Common myeloid progenitor, CD34-positive (primary cell): ENCODE measurements around the gene HSD17B7.

ENCODE experiments used
- CTCF ChIA-PET: fragments of 350-600 bp; sonication (Branson Sonifier 250); formaldehyde crosslinking; loops from one replicate; lab custom pipeline; 2021; ENCODE audit warnings: antibody characterized with exemption; lab: Charles Lee
- POLR2A ChIA-PET: fragments of 350-600 bp; sonication (Branson Sonifier 250); formaldehyde crosslinking; loops from one replicate; lab custom pipeline; 2021; ENCODE audit warnings: antibody characterized with exemption; lab: Charles Lee
- DNase-seq, 3 donors: peaks; one replicate each; pipeline versions ENCODE4 v3.0.0 to v3.0.0-alpha.2; 2013
- H3K27ac ChIP-seq, 2 experiments: 1 replicate in 1 of 2; 2 replicates in 1 of 2; pipeline ENCODE4 v1.7.0; 2013; ENCODE audit warnings: inconsistent platforms in 2 of 2, low read length in 2 of 2, mild to moderate bottlenecking in 2 of 2, low read depth in 1 of 2, moderate library complexity in 1 of 2; ENCODE audit not compliant: severe bottlenecking in 2 of 2, insufficient read depth in 1 of 2, poor library complexity in 1 of 2
- H3K27me3 ChIP-seq, 5 experiments: replicated peaks in 2 of 5; 1 replicate in 3 of 5; 2 replicates in 2 of 5; pipeline versions ENCODE4 v1.6.1 to v1.7.0; 2013; ENCODE audit warnings: low read length in 4 of 5, mild to moderate bottlenecking in 2 of 5, moderate library complexity in 2 of 5, inconsistent platforms in 1 of 5; ENCODE audit not compliant: insufficient read depth in 5 of 5, control insufficient read depth in 4 of 5
- H3K36me3 ChIP-seq, 4 experiments: 1 replicate in 2 of 4; 2 replicates in 2 of 4; pipeline versions ENCODE4 v1.6.1 to v1.7.0; 2013; ENCODE audit warnings: low read length in 3 of 4, control low read depth in 1 of 4, mild to moderate bottlenecking in 1 of 4; ENCODE audit not compliant: control insufficient read depth in 4 of 4, insufficient read depth in 4 of 4
- H3K4me1 ChIP-seq, 4 experiments: 1 replicate in 3 of 4; 2 replicates in 1 of 4; pipeline versions ENCODE4 v1.6.1 to v1.7.1; 2013; ENCODE audit warnings: low read length in 3 of 4, mild to moderate bottlenecking in 3 of 4, control low read depth in 1 of 4, inconsistent platforms in 1 of 4, moderate library complexity in 1 of 4; ENCODE audit not compliant: control insufficient read depth in 4 of 4, insufficient read depth in 4 of 4; ENCODE audit errors: control extremely low read depth in 1 of 4
- H3K4me3 ChIP-seq, 7 experiments: 1 replicate in 4 of 7; 2 replicates in 3 of 7; pipeline versions ENCODE4 v1.5.1 to v1.7.0; 2013; ENCODE audit warnings: mild to moderate bottlenecking in 7 of 7, low read length in 6 of 7, moderate library complexity in 6 of 7, inconsistent platforms in 2 of 7, low read depth in 2 of 7, control low read depth in 1 of 7; ENCODE audit not compliant: insufficient read depth in 4 of 7, control insufficient read depth in 1 of 7; ENCODE audit errors: extremely low read depth in 1 of 7
- H3K9me3 ChIP-seq, 5 experiments: 1 replicate in 4 of 5; 2 replicates in 1 of 5; pipeline versions ENCODE4 v1.6.1 to v1.7.1; 2013; ENCODE audit warnings: low read length in 4 of 5, mild to moderate bottlenecking in 2 of 5, inconsistent platforms in 1 of 5, low read depth in 1 of 5, moderate library complexity in 1 of 5; ENCODE audit not compliant: control insufficient read depth in 4 of 5, insufficient read depth in 2 of 5; ENCODE audit errors: control extremely low read depth in 1 of 5
- WGBS: methylation state at CpG from one replicate; pipeline ENCODE4 v1.1.5; 2013; ENCODE audit not compliant: insufficient coverage; 5-methylcytosine and 5-hydroxymethylcytosine counted together

HSD17B7 gene

DNA sequence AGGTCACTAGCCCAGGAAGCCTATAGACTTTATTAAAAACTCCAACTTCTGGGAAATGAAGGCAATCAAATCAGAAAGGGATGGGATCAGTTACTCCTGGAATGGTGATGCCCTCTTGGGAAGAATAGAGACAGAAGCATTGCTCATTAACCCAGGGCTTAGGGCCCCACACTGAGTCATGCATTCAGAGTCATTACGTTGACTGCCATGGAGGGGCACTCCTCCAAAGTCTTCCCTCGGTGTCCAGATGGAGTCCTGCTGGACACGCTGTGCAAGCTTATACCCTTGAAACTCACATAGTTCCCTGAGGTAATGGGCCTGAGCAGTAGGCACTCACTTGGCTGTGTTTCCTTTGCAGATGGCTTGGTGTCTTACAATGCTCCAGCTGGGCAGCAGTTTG, 35.2 kb upstream of the HSD17B7 start:
- ChIA-PET CTCF (no interaction called here), POLR2A (no interaction called here)
- Histone ChIP-seq H3K4me1 (peaks cover 0 to 10% (median under 1%) of the 10 kb centered on the region in 4 experiments), H3K36me3 (no peaks in the 10 kb centered on the region), H3K4me3 (no peak overlapping the region), H3K9me3 (no peaks in the 10 kb centered on the region), H3K27ac (no peak overlapping the region), H3K27me3 (no peaks in the 10 kb centered on the region)
- WGBS, result 96% methylated on average over 3 of the region's 3 CpGs
- no peak for DNase-seq

GRCh38 chr1:162756523-162756922, 34.0 kb upstream of the HSD17B7 start:
- H3K9me3 ChIP-seq, result no peaks in the 10 kb centered on the region
- WGBS, result 72% methylated on average over 2 of the region's 5 CpGs
- DNase-seq, result no peak
- no peak overlapping the region for H3K4me3 ChIP-seq
- no peaks in the 10 kb centered on the region for H3K36me3 ChIP-seq
- peaks cover 0 to 10% (median under 1%) of the 10 kb centered on the region in 4 experiments for H3K4me1 ChIP-seq
- no peak overlapping the region for H3K27ac ChIP-seq
- POLR2A ChIA-PET, result no interaction called here
- CTCF ChIA-PET, result no interaction called here
- no peaks in the 10 kb centered on the region for H3K27me3 ChIP-seq

- Histone ChIP-seq H3K27me3 (no peaks in the 10 kb centered on the region), H3K4me1 (peaks cover 0 to 10% (median under 1%) of the 10 kb centered on the region in 4 experiments), H3K27ac (no peak overlapping the region), H3K36me3 (no peaks in the 10 kb centered on the region), H3K9me3 (no peaks in the 10 kb centered on the region), H3K4me3 (no peak overlapping the region)
- ChIA-PET CTCF (no interaction called here), POLR2A (no interaction called here)
- no peak for DNase-seq
- WGBS, result 92% methylated on average over 1 of the region's 1 CpG
Measured at GRCh38 chr1:162757476-162757875, 33.0 kb upstream of the HSD17B7 start.

DNA sequence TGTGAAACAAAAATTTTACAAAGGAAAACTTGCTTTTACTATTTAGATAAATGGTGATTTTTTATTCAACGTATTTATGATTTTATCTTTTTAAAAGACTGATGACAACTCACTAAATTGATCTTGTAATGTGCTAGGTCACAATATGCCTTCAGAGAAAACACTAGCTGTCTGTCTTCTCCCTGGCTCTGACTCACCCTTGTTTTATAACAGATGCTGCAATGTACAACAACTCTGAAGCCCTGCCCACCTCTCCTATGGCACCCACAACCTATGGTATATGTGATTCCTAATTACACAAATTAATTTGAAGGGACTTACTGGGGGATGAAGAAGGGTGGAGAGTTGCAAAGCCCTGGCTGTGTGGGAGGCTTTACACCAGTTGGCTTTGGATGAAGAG, 24.7 kb upstream of the HSD17B7 start:
- H3K27me3 ChIP-seq, result no peaks in the 10 kb centered on the region
- no peaks in the 10 kb centered on the region for H3K36me3 ChIP-seq
- DNase-seq, result no peak
- POLR2A ChIA-PET, result no interaction called here
- H3K9me3 ChIP-seq, result no peaks in the 10 kb centered on the region
- H3K27ac ChIP-seq, result no peak overlapping the region
- CTCF ChIA-PET, result no interaction called here
- no peak overlapping the region for H3K4me3 ChIP-seq
- no CpG with 5 or more reads among the region's 1 CpG for WGBS
- no peaks in the 10 kb centered on the region for H3K4me1 ChIP-seq

DNA sequence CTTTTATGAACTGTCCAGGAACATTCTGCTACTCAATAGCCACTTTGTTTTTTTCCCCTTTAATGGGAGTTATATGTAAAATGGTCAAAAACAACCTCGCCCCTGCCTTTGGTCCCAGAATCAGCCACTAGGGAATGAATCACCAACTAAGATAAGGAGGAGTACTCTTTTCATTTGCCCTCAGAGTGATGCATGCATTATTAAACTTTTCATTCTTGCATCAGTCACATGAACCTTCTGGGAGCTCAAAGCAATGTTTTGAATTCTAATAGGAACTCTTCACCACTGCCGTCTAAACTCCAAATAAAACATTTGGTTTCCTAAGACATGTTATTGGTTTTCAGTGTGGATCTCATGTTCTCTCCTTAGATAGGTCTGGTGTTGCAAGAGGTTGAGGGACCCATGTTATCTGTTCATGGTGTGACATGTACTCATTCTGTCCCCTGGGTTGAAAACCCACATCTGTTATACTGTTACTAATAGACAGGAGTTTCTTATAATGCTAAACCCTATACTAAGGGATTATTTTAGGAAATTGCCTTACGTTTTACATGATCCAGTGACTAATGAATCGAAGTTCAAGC, 17.8 kb upstream of the HSD17B7 start:
- Histone ChIP-seq H3K4me3 (no peak overlapping the region), H3K27me3 (peaks cover 0 to 5% (median 0%) of the 10 kb centered on the region in 5 experiments), H3K36me3 (no peaks in the 10 kb centered on the region), H3K27ac (no peak overlapping the region), H3K4me1 (no peaks in the 10 kb centered on the region), H3K9me3 (no peaks in the 10 kb centered on the region)
- POLR2A ChIA-PET, result no interaction called here
- WGBS, result no CpG with 5 or more reads among the region's 4 CpGs
- CTCF ChIA-PET, result no interaction called here
- DNase-seq, result no peak

DNA sequence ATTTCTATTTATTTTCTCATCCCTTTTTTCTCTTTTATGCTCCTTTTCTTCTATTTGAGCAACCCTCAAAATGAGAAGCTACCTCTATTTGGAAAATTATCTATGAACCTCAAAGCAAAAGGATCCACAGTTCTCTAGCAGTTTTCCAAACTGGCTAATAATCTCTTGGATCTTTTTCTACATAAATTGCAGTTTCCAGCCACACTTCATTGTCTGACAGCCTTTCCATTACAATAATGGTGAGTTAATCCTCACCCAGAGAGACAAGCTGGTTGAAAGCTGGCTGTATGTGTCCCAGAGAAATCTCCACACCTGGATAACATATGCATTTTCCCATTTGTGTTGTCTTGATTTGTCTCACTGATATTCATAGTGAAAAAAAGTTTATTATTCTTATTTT, 16.5 kb upstream of the HSD17B7 start:
- POLR2A ChIA-PET, result no interaction called here
- Histone ChIP-seq H3K27ac (no peak overlapping the region), H3K9me3 (no peaks in the 10 kb centered on the region), H3K36me3 (no peaks in the 10 kb centered on the region), H3K27me3 (peaks cover 0 to 5% (median 0%) of the 10 kb centered on the region in 5 experiments), H3K4me1 (no peaks in the 10 kb centered on the region), H3K4me3 (no peak overlapping the region)
- CTCF ChIA-PET, result no interaction called here
- no peak for DNase-seq

GRCh38 chr1:162779043-162779442, 11.5 kb upstream of the HSD17B7 start:
- Histone ChIP-seq H3K4me1 (no peaks in the 10 kb centered on the region), H3K27me3 (peaks cover 0 to 5% (median 0%) of the 10 kb centered on the region in 5 experiments), H3K4me3 (no peak overlapping the region), H3K9me3 (peaks cover 0 to 2% (median 0%) of the 10 kb centered on the region in 5 experiments), H3K27ac (no peak overlapping the region), H3K36me3 (no peaks in the 10 kb centered on the region)
- ChIA-PET CTCF (no interaction called here), POLR2A (no interaction called here)
- no peak for DNase-seq
- whole genome bisulfite sequencing, result 100% methylated on average over 1 of the region's 1 CpG
